ENCODE data around the gene PLEK2.

DNA sequence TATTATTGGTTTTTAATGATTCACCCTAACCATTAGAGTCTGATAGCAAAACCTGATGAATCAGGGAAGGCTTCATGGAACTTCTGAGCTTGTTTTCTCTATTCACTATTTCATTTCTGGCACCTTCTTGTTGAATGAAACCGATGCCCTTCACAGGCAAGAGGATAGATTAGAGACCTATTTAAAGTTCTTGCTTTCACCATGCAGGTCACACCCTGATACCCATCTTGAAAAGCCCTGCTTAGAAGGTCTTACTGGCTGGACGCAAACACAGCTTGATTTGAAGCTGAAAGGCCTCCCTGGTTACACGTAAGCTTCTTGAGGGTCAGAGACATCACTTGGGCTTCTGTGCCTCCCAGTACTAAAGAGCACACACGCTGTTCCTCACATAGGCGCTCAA lies 47.4 kb upstream of the PLEK2 start:
- TF ChIP-seq CTCF (IDR thresholded peaks at IDR 0.05) = no peak
- TF ChIP-seq EP300 (IDR thresholded peaks at IDR 0.05) = no peak
